Stimulated activated CD8-positive, alpha-beta memory T cell treated with anti-CD3 and anti-CD28 coated beads, Interleukin-7, amount 100 ng/mL, for 1 hour (primary cell): Measurements from ENCODE around the gene TEX11.
"Not testable (repeated sequence)": the region's sequence is repeated elsewhere in the genome, so short reads cannot be mapped to it uniquely, and the experiment has no call there.

Experiments used
- DNase-seq, 2 donors: peaks; one replicate each; pipeline ENCODE4 v3.0.0-alpha.2; 2020; ENCODE audit warnings: low read depth in 2 of 2

TEX11 gene

DNA sequence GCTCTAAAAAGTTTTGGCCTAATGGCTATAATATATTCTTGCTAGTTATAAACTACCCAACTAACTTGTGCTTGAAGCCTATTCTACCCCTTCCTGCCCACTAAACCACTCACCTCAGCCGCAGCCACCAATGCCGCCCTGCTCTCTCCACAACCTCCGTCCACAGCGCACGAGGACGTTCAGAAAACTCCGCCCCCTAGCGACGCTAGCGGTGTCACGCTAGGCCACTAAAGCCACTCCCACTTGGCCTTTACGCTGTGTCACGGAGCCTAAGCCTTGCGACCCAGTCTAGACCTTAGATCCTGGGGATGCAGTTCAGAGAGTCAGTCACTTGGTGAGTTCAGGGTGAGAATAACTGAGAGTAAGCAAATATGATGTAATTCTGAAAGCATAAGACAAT is at the start of gene TEX11:
TSS of gene TEX11 (minus strand) at position 171 of the 400 bp plus-strand sequence. CDS start 922 bp downstream, outside the sequence.
- DNase-seq, result no peak

GRCh38 chrX:70954871-70955270 is 46.4 kb upstream of the TEX11 start:
- DNase-seq, result no peak

DNA sequence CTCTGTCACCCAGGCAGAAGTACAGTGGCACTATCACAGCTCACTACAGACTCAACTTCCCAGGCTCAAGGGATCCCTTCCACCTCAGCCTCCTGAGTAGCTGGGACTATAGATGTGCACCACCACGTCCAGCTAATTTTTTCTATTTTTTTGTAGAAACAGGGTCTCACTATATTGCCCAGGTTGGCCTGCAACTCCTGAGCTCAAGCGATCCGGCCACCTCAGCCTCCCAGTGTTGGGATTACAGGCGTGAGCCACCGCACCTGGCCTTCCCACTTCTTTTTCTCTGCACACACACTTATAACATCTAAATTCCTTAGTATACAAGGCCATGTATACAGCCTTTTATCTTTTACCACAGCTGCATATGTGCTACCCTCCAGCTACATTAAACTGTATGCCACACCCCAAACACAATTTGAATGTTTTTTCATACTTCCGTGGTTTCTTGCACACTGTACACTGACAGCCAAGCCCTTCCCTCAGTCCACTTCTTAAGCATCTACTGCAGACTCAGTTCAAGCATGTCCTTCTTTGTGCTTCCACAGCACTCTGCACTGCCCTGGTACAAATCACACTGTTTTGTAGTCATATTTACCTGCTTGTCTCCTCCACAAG is 15.9 kb upstream of the TEX11 start:
- DNase-seq, result no peak

GRCh38 chrX:70922774-70923473 is 14.4 kb upstream of the TEX11 start:
- no peak for DNase-seq

DNA sequence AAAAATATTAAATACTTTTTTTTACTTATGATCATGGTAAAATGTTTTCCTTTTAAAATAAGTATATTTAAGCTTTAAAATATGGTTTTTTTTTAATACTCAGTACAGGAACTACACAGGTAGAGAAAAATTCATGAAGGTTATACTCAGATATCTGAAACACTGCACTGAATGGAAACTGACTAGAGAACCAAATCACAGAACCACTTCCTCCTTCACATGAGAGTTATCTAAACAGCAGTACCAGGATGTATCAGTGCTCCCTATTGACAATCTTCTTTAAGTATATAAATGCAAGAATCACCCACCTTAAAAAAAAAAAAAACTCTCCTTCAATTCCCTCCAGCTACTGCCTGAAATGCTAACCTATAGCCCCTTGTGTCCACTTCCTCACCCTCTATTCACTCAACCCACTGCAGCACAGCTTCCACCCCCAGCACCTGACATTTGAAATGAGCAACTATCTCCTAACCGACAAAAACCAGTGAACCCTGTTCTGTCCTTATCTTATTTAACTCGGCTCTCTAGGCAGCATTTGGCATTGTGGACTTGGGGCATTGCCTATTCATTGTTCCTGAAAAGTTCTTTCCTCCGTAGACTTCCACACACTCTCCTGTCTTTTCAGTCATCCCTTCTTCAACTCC is 13.3 kb upstream of the TEX11 start:
- DNase-seq, result no peak

GRCh38 chrX:70916754-70917153 is 8.2 kb upstream of the TEX11 start:
- no peak for DNase-seq

DNA sequence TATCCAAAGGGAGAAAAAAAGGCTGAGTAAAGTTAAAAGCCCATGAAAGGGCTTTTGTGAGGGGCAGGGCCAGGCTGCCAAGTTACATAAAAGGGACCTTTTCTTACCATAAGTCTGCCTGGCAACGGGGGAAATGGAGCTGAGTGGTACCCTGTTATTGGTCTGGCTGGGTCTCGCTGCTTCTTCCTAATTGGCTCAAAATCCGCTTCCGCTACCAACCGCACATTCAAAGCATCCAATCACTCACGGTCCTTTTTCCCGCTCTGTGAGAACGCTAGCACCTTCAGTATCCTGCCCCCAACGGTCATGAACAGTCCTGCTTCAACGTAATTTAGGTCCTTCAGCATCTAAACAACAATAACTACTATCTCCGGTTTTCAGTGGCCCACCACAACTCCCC is 611 bp downstream of the TEX11 start:
- DNase-seq, result no peak

DNA sequence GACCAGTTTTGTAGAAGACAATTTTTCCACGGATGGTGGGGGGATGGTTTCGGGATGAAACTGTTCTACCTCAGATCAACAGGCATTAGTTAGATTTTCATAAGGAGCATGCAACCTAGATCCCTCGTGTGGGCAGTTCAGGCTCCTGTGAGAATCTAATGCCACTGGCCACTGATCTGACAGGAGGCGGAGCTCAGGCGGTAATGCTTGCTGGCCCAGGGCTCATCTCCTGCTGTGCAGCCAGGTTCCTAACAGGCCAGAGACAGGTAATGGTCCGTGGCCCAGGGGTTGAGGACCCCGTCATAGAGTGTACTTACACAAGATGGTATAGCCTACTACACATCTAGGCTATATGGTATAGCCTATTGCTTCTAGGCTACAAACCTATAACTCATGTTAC is 7.0 kb downstream of the TEX11 start:
- DNase-seq, result no peak

GRCh38 chrX:70890441-70890840 is 18.1 kb downstream of the TEX11 start:
- not testable (repeated sequence) for DNase-seq

DNA sequence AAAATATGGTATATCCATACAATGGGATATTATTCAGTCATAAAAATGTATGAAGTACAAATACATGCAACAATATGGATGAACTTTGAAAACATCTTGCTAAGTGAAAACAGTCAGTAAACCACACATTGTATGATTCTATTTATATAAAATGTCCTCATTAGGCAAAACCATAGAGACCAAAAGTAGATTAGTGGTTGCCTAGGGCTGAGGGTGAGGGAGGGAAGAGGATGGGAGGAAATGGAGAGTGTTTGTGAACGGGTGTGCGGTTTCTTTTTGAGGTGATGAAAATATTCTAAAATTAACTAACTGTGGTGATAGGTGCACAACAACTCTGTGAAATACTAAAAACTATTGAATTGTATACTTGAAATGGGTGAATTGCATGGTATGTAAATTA is 29.6 kb downstream of the TEX11 start:
- DNase-seq, result no peak

DNA sequence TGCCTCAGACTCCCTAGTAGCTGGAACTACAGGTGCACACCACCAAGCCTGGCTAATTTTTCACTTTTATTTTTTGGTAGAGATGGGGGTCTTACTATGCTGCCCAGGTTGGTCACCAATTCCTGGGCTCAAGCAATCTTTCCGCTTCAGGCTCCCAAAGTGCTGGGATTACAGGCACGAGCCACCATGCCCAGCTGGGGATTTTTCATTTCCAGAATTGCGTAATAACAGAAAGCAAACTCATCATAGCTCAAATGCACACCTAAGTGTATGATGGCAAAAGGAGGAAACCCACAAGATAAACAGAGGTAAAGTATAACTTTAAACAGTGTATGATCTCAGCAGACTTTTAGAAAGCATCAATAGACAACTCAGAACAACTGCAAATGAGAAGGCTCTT is 56.2 kb downstream of the TEX11 start:
- DNase-seq, result no peak

- not testable (repeated sequence) for DNase-seq
Measured at GRCh38 chrX:70844081-70844480, 64.4 kb downstream of the TEX11 start.

GRCh38 chrX:70843620-70844019 is 64.9 kb downstream of the TEX11 start:
- not testable (repeated sequence) for DNase-seq

GRCh38 chrX:70834589-70834988 is 73.9 kb downstream of the TEX11 start:
- DNase-seq, result no peak

- DNase-seq, result no peak
Measured at GRCh38 chrX:70826715-70827114, 81.8 kb downstream of the TEX11 start.

- no peak for DNase-seq
Measured at GRCh38 chrX:70825366-70825765, 83.1 kb downstream of the TEX11 start.

DNA sequence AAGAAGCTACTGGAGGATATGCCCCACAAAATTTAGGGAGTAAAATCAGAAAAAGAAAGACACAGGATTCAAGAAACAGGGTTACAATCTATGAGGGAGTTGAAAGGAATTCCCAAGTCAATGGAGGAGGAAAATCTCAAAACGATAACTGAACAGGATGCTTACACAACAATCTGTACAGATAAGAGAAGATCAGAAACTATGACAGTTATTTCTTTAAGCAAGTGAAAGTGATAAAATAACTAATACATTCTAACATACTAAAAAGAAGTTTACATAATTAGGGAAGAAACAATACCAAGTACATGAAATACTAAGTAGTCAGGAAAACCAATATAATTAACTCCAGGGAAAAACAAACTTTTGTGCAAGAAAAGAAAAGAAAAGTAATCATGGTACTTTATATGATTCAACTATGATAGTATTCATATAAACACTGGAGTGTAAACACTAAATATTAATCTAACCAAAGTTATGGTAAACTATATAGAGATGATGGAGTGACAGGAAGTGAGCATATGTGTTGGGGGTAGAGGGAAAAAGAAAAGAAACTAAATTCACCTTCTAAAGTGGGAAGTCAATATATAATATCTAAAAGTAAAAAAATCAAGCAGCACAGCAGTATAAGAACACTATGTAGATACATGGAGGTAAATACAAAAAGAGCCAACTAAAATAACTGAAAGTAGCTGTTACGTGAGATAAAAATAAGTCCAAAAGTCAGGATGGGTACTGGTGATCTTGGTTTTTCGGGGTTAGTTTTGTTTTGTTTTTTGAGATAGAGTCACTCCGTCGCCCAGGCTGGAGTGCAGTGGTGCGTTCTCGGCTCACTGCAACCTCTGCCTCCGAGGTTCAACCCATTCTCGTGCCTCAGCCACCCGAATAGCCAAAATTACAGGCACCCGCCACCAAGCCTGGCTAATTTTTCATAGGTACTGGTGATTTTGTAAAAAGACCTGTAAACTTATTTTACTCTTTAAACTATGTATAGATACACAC is 99.3 kb downstream of the TEX11 start:
- no peak for DNase-seq

- DNase-seq, result no peak
Measured at GRCh38 chrX:70806081-70806480, 102.4 kb downstream of the TEX11 start.

GRCh38 chrX:70796742-70797141 is 111.8 kb downstream of the TEX11 start:
- DNase-seq, result not testable (repeated sequence)

DNA sequence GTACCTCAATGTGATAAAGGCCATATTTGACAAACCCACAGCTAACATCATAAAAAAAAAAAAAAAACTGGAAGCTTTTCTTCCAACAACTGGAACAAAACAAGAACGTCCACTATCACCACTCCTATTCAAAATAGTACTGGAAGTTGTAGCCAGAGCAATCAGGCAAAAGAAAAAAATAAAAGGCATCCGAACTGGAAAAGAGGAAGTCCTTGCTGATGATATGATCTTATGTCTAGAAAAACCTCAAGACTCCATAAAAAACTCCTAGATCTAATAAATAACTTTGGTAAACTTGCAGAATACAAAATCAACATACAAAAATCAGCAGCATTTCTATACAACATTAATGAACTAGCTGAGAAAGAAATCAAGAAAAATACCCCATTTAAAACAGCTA is 134.3 kb downstream of the TEX11 start:
- DNase-seq, result no peak

GRCh38 chrX:70769659-70770227 is 138.8 kb downstream of the TEX11 start:
- DNase-seq, result no peak

DNA sequence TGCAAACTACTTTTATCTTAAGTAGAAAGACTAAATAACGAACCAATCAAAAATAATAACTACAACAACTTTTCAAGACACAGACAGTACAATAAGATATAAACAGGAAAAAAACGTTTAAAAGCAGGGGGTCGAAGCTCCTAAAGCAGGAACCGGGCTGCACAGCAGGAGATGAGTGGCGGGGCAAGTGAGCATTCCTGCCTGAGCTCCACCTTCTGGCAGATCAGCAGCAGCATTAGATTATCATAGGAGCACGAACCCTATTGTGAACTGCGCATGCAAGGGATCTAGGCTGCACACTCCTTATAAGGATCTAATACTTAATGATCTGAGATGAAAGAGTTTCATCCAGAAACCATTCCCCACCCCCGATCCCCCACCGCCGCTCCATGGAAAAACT is 146.2 kb downstream of the TEX11 start:
- no peak for DNase-seq
